CMK (cell line): ENCODE results near the gene CLEC4M.
A peak's percentile ranks its signal among the peaks of the same experiment; 100 is the strongest.
"Not testable (repeated sequence)": the region's sequence is repeated elsewhere in the genome, so short reads cannot be mapped to it uniquely, and the experiment has no call there.

Source experiments
- DNase-seq: peaks from one replicate; pipeline ENCODE4 v3.0.0-alpha.2; 2010; ENCODE audit warnings: low read depth

Gene CLEC4M

GRCh38 chr19:7775761-7776160 is 12.7 kb downstream of the CLEC4M start:
- no peak for DNase-seq

DNA sequence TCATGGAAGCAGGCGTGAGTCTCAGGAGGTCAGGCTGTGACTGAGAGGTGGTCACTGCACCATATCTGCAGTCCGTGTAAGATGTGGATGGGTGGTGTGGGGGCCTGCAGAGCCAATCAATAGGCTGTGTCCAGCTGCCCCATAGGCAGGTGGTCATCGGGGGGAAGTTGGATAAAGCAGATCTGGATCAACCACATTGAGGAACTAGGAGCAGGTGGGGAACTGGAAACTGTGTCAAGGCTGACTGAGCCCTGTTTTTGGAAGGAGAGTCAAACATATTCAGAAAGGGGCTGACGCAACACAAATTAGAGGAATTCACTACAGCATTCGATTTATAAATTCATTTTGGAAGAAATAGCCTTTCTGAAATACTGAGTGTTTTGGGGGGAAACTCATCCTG is 15.0 kb downstream of the CLEC4M start:
- DNase-seq: no peak

DNA sequence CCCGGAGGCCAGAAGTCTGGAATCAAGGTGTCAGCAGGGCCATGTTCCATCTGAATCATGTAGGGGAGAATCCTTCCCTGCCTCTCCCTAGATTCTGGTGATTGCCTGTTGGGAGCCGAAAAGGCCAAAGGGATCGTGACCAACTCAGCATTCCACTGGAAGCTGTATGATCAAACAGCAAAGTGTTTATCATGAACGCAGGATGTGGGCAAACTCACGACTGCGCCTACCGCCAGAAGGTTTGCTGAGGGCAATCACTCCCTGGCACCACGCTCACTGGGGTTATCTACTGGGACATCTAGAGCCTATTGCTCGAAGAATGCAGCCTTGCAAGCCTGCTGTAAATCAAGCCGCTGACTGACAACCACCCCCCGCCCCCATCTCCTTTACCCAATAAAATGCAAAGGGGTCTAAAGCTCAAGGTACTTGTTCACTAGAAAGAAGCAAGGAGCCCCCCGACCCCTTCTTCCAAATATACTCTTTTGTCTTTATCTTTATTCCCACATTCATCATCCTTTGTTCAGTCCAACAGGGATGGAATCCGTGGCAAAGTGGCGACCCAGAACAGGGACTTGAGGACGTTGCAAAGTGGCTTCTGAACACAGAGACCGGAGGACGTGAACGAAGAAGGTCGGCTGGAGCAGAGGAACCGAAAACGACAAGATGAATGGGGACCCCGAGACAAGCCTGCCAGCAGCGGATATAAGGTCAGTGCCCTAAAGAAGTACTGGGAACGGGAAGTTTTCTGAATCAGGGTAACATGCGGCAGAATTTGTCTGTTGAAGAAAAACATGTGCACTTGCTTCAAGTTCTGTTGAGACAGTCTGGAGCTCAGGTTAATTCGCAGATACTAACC is 16.8 kb downstream of the CLEC4M start:
- no peak for DNase-seq

GRCh38 chr19:7781157-7781556 is 18.1 kb downstream of the CLEC4M start:
- no peak for DNase-seq

GRCh38 chr19:7783991-7784423 is 21.0 kb downstream of the CLEC4M start:
- no peak for DNase-seq

GRCh38 chr19:7784856-7785255 is 21.8 kb downstream of the CLEC4M start:
- no peak for DNase-seq

DNA sequence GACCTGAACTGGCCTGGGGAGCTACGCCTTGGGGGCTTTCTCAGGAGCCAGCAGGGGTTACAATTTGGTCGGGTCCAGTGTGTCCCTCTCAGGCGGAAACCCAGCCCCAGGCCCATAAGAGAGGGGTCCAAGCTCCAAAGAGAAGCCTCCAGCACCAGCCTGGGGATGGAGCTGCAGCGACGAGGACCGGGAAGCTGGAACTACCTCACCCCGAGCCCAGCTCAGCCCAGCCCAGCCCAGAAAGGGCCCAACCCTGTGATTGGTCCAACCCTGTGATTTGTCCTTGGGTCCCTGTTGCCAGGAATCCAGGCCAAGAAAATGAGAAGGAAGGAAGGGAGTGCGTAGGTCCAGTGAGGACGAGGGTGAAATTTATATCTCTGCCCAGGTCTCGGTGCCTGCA is 24.1 kb downstream of the CLEC4M start:
- DNase-seq: no peak

- DNase-seq: no peak
Measured at GRCh38 chr19:7787602-7788177, 24.6 kb downstream of the CLEC4M start.

DNA sequence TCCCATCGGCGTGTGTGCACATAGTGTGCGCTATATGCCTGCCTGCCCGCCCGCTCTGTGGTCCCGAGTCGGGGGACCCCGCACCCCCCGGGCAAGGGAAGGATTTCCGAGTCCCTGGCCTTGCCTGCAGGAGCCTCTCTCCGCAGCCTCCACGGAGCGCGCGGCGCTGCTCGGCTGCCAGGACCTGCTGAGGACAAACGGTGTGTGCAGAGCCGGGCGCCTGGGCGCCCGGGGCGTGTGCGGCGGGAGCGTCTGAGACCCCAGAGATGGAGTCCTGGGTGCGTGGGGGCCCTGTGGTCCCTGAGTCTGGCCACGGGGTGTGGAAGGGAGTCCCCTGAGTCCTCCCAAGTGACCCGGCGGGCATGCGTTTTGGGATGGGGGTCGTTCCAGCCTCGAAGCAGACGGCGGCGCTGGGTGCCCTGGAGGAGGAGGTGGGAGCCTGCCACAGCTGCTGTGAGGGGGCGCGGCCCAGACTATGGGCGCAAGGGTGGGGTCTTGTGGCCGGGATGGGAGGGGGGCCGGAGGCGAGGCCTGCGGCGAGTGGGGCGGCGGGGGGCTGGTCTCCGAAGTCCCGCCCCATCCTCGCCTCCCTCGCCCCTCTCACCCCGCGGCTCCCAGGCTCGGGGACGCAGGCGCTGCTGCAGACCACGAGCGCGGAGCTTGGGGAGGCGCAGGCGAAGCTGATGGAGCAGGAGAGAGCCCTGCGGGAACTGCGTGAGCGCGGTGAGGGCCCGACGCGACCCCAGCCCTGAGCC is 25.3 kb downstream of the CLEC4M start:
- DNase-seq: no peak

DNA sequence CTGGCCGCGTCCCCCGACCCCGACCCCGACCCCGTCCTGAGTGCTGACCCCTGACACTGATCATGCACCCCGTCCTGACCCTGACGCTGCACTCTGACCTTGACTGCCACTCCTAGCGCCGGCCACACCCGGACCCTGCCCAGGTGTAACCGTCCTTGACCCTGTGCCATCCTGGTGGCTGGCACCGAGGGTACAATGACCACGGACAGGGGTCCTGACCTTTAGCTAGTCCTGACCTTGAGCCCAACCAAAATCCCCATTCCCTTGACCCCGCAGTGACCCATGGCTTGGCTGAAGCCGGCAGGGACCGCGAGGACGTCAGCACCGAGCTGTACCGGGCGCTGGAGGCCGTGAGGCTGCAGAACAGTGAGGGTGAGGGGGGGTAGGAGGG is 25.9 kb downstream of the CLEC4M start:
- no peak for DNase-seq

DNA sequence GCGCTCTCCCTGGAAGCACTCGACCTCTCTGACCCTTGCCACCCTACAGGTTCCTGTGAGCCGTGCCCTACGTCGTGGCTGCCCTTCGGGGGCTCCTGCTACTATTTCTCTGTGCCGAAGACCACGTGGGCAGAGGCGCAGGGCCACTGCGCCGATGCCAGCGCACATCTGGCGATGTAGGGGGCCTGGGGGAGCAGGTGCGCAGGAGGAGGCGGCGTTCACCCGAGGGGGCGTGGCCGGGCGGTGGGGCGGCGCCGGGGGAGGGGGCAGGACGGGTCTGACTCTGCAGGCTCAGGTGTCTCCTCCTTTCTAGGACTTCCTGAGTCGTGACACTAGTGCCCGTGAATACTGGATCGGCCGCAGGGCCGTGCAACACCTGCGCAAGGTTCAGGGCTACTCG is 26.4 kb downstream of the CLEC4M start:
- DNase-seq: no peak

DNA sequence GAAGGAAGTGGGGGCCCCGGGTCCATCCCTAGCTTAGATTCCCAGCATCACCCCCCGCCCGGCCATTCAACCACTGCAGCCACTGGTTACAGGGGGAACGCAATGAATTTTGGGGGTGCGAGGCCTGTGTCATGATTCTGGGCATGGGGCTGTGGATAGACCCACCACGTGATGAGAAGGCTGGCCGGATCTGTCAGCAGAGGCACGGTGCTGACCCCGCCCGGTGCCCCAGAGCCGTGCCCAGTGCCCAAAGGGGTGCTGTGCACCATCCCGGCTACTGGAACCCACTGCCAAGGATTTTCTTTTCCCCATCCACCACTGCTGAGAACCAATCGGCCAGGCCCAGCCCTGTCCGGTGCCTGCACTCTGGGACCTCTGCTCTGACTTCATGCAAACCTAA is 27.4 kb downstream of the CLEC4M start:
- DNase-seq: no peak

DNA sequence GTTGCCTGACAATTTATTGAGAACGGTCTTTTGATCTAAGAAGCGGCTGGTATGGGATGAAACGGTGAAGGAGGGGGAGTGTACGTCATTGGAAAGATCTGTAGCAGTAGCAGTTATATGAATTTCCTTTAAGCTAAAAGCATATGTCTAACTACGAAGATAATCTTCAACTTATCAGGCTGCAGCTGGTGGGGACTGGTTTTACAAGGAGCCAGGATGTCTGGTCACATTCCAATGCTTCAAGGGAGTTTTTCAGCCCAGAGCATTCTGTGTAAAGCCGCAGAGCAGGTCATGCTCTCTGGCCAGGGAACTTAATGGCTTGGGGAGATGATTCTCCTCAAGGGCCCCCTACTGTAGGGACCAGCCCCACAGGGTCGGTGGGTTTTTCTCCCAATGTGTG is 29.2 kb downstream of the CLEC4M start:
- no peak for DNase-seq

DNA sequence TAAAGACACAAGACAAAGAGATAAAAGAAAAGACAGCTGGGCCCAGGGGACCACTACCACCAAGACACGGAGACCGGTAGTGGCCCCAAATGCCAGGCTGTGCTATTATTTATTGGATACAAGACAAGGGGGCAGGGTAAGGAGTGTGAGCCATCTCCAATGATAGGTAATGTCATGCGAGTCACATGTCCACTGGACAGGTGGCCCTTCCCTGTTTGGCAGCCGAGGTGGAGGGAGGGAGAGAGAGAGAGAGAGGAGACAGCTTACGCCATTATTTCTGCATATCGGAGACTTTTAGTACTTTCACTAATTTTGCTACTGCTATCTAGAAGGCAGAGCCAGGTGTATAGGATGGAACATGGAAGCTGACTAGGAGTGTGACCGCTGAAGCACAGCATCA is 29.7 kb downstream of the CLEC4M start:
- DNase-seq: not testable (repeated sequence)

DNA sequence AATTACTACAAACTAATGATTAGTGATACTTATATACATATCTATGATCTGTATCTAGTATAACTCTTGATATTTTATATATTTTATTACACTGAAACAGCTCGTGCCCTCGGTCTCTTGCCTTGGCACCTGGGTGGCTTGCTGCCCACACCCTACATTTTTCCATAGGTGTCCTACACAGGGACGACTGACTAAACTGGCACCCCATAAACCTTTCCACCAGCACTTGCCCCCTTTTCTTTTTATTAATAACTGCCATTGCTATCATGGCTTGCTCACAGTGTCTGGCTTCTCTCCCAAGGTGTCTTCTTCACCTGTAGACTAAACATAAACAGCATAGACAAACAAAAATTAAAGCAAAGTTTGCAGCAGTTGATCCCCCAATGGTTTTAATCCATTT is 30.4 kb downstream of the CLEC4M start:
- DNase-seq: no peak

GRCh38 chr19:7795555-7796161 is 32.6 kb downstream of the CLEC4M start:
- no peak for DNase-seq

DNA sequence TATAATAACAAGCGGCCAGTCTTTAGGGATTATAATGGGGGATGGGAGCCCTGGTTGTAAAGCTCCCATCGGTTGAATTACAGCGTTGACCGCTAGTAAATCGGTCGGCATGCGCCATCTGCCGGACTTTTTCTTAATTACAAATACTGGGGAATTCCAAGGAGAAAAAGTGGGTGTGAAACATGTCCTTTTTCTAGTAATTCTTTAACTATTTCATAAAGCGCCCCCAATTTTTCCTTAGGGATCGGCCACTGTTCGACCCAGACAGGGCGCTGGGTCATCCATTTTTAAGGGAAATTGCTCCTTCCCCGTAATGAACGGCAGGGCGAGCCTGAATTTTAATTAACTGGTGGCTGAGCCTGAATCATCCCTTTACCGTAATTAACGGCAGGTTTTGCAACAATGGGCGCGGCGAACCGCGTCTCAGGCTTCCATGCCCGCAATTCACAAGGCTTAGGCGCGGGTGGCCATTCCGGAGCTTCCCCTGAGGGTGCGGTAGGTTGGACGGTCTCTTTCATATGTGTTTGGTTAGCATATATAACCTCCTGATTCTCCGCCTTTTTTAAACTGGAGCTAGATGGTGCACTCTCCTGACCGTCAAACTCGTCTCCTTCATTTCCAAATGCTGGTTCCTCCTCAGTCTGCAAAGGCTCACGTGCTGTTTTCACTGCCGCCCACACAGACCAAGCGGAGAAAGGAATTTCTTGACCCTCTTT is 36.8 kb downstream of the CLEC4M start:
- DNase-seq: peak; percentile 48

- DNase-seq: no peak
Measured at GRCh38 chr19:7801020-7801570, 38.1 kb downstream of the CLEC4M start.

DNA sequence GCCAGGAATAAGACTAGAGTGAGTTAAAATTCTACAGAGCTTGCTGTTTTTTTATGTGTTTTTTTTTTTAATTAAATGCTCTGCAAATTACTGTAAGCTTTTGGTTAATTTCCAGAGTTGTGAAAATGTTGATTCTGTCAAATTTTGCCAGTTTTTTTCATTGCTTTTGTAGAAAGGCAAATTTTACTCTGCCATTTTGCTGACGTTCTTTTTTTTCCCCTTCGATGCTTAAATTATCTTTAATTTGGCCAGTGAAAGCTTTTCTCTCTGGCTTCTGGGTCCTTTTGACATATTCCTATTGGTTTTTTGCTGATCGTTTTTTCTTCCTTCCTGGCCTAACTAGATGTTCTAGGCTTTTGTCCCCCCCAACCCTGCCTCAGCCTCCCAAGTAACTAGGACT is 43.2 kb downstream of the CLEC4M start:
- DNase-seq: no peak

- DNase-seq: no peak
Measured at GRCh38 chr19:7806876-7807275, 43.8 kb downstream of the CLEC4M start.

DNA sequence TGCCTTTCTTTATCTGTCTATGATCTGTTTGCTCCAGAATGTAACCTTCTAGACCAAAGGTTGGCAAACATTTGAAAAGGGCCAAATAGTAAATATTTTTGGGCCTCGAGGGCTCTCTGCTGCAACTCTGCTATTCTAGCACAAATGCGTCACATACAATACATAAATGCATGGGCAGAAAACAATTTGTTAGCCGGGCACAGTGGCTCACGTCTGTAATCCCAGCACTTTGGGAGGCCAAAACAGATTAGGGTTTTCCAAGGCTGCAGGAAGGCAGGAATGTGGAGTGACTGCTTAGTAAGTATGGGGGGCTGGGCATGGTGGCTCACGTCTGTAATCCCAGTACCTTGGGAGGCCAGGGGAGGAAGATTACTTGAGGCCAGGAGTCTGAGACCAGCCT is 45.1 kb downstream of the CLEC4M start:
- no peak for DNase-seq

DNA sequence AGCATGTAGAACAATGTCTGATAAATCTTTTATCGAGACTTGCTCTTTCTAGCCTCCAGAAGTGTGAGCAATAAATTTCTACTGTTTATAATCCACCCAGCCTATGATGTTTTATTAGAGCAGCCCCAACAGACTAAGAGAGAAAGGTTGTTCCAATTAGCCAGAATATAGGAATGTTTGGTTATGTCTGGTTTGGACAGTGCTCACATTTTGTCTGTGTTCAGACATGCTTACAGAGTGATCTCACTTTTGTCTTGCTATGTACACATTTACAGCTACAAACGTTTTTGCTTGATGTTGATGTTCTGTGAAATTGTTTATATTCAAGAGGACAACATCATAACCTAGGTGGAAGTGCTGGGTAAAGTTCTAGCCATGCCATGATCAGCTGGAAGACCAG is 48.9 kb downstream of the CLEC4M start:
- no peak for DNase-seq
